ENCODE data around the gene CEP68. TPM values are rescaled to one million over a fixed set of nuclear protein-coding genes. Genes with fewer than 3 reads are reported as not detected.
A peak's percentile ranks its signal among the peaks of the same experiment; 100 is the strongest.

CEP68 gene
- total RNA-seq, 4 donors from 2014 or later: 11.6 to 32.2 (median 15.9) TPM

GRCh38 chr2:65039640-65040039 is 16.6 kb upstream of the CEP68 start:
- H3K9me3 ChIP-seq: peaks cover 0 to 4% of the 10 kb centered on the region in 2 donors
- no peaks in the 10 kb centered on the region for H3K36me3 ChIP-seq
- H3K4me3 ChIP-seq: no peak overlapping the region
- WGBS, 2 donors (ENCODE audit: low coverage in 1 of 2): 90 to 93% methylated on average over 2 to 3 of the region's 3 CpGs
- no peaks in the 10 kb centered on the region for H3K27me3 ChIP-seq
- peaks cover 0 to 20% (median 2%) of the 10 kb centered on the region in 4 donors for H3K4me1 ChIP-seq
- in situ Hi-C loops (cut with MboI; ENCODE audit: low pct_ligation_motif_present in 1 of 4, low pct_unique_long_range_greater_than_20kb in 1 of 4, low sequenced_read_pairs in 3 of 4): loop anchor here (5.0 to 25.0 kb wide), 3 partner anchors 122 to 402 kb away; no protein-coding TSS in a partner anchor
- TF ChIP-seq POLR2A (IDR thresholded peaks at IDR 0.05) (no peak), POLR2AphosphoS5 (IDR thresholded peaks at IDR 0.05) (no peak), EP300 (IDR thresholded peaks at IDR 0.05; ENCODE audit: low read depth) (no peak)
- TF ChIP-seq, protein P1, sequence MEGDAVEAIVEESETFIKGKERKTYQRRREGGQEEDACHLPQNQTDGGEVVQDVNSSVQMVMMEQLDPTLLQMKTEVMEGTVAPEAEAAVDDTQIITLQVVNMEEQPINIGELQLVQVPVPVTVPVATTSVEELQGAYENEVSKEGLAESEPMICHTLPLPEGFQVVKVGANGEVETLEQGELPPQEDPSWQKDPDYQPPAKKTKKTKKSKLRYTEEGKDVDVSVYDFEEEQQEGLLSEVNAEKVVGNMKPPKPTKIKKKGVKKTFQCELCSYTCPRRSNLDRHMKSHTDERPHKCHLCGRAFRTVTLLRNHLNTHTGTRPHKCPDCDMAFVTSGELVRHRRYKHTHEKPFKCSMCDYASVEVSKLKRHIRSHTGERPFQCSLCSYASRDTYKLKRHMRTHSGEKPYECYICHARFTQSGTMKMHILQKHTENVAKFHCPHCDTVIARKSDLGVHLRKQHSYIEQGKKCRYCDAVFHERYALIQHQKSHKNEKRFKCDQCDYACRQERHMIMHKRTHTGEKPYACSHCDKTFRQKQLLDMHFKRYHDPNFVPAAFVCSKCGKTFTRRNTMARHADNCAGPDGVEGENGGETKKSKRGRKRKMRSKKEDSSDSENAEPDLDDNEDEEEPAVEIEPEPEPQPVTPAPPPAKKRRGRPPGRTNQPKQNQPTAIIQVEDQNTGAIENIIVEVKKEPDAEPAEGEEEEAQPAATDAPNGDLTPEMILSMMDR (IDR thresholded peaks at IDR 0.05): no peak
- no peak overlapping the region for H3K27ac ChIP-seq
- intact Hi-C loops (cut with DNase I; ENCODE audit: low total_unique reads): loop anchor here (2.0 kb wide), 1 partner anchor 121 kb away; no protein-coding TSS in a partner anchor
- DNase-seq: no peak

- H3K36me3 ChIP-seq: no peaks in the 10 kb centered on the region
- peaks cover 0 to 14% (median 2%) of the 10 kb centered on the region in 4 donors for H3K4me1 ChIP-seq
- intact Hi-C loops (cut with DNase I; ENCODE audit: low total_unique reads) (loop anchor here (2.0 kb wide), 1 partner anchor 122 kb away; no protein-coding TSS in a partner anchor), in situ Hi-C loops (cut with MboI; ENCODE audit: low pct_ligation_motif_present in 1 of 4, low pct_unique_long_range_greater_than_20kb in 1 of 4, low sequenced_read_pairs in 3 of 4) (loop anchor here in 2 of 4 donors (10.0 to 25.0 kb wide), 2 partner anchors 126 to 403 kb away; no protein-coding TSS in a partner anchor)
- no peak overlapping the region for H3K4me3 ChIP-seq
- 34 to 46% methylated on average over 7 to 13 of the region's 13 CpGs for WGBS, 2 donors (ENCODE audit: low coverage in 1 of 2)
- TF ChIP-seq, protein P1 (IDR thresholded peaks at IDR 0.05): peak; percentile 95 to 98 (median 98)
- no peak for TF ChIP-seq EP300 (IDR thresholded peaks at IDR 0.05; ENCODE audit: low read depth)
- H3K27ac ChIP-seq: no peak overlapping the region
- peaks cover 0 to 4% of the 10 kb centered on the region in 2 donors for H3K9me3 ChIP-seq
- DNase-seq: peak; percentile 90
- no peaks in the 10 kb centered on the region for H3K27me3 ChIP-seq
Observed at GRCh38 chr2:65040400-65041261, 15.6 kb upstream of the CEP68 start.

GRCh38 chr2:65043001-65043400 is 13.2 kb upstream of the CEP68 start:
- no peak for DNase-seq
- WGBS, 2 donors (ENCODE audit: low coverage in 1 of 2): 72% methylated on average over 2 of the region's 2 CpGs; no CpG with 5 or more reads in 1 of the 2 donors
- Histone ChIP-seq H3K4me1 (peaks cover 0 to 13% (median 2%) of the 10 kb centered on the region in 4 donors), H3K9me3 (peaks cover 0 to 4% of the 10 kb centered on the region in 2 donors), H3K36me3 (no peaks in the 10 kb centered on the region), H3K4me3 (no peak overlapping the region), H3K27ac (no peak overlapping the region), H3K27me3 (no peaks in the 10 kb centered on the region)
- in situ Hi-C loops (cut with MboI; ENCODE audit: low pct_ligation_motif_present in 1 of 4, low pct_unique_long_range_greater_than_20kb in 1 of 4, low sequenced_read_pairs in 3 of 4): loop anchor here in 2 of 4 donors (10.0 to 25.0 kb wide), 2 partner anchors 128 to 406 kb away; no protein-coding TSS in a partner anchor
- intact Hi-C loops (cut with DNase I; ENCODE audit: low total_unique reads): no loop called here
- TF ChIP-seq EP300 (IDR thresholded peaks at IDR 0.05; ENCODE audit: low read depth) (no peak), POLR2A (IDR thresholded peaks at IDR 0.05) (no peak), POLR2AphosphoS5 (IDR thresholded peaks at IDR 0.05) (no peak)
- TF ChIP-seq, protein P1 (IDR thresholded peaks at IDR 0.05): no peak

GRCh38 chr2:65044097-65044735 is 12.0 kb upstream of the CEP68 start:
- Histone ChIP-seq H3K27ac (no peak overlapping the region), H3K36me3 (no peaks in the 10 kb centered on the region), H3K4me3 (no peak overlapping the region), H3K4me1 (peaks cover 0 to 13% (median 2%) of the 10 kb centered on the region in 4 donors), H3K9me3 (peaks cover 0 to 4% of the 10 kb centered on the region in 2 donors), H3K27me3 (no peaks in the 10 kb centered on the region)
- TF ChIP-seq POLR2A (IDR thresholded peaks at IDR 0.05) (no peak), EP300 (IDR thresholded peaks at IDR 0.05; ENCODE audit: low read depth) (no peak), POLR2AphosphoS5 (IDR thresholded peaks at IDR 0.05) (no peak)
- TF ChIP-seq, protein P1 (IDR thresholded peaks at IDR 0.05): no peak
- DNase-seq: no peak
- intact Hi-C loops (cut with DNase I; ENCODE audit: low total_unique reads): no loop called here
- 89 to 96% methylated on average over 5 to 7 of the region's 7 CpGs for WGBS, 2 donors (ENCODE audit: low coverage in 1 of 2)
- in situ Hi-C loops (cut with MboI; ENCODE audit: low pct_ligation_motif_present in 1 of 4, low pct_unique_long_range_greater_than_20kb in 1 of 4, low sequenced_read_pairs in 3 of 4): loop anchor here in 2 of 4 donors (10.0 to 25.0 kb wide), 2 partner anchors 129 to 407 kb away; no protein-coding TSS in a partner anchor

Measured in transverse colon (tissue), 4 donors.